VCaP (cell line): ENCODE results near the gene CNNM3.

Source experiments
- H3K27ac ChIP-seq: fragments of 450-650 bp; 2 replicates; pipeline ENCODE4 v1.5.1; 2017
- TF ChIP-seq, protein P1 (sequence below): fragments of 450-650 bp; conservative IDR thresholded peaks from 2 replicates; pipeline ENCODE4 v1.5.1; 2017; ENCODE audit warnings: mild to moderate bottlenecking, moderate library complexity

The CNNM3 gene

DNA sequence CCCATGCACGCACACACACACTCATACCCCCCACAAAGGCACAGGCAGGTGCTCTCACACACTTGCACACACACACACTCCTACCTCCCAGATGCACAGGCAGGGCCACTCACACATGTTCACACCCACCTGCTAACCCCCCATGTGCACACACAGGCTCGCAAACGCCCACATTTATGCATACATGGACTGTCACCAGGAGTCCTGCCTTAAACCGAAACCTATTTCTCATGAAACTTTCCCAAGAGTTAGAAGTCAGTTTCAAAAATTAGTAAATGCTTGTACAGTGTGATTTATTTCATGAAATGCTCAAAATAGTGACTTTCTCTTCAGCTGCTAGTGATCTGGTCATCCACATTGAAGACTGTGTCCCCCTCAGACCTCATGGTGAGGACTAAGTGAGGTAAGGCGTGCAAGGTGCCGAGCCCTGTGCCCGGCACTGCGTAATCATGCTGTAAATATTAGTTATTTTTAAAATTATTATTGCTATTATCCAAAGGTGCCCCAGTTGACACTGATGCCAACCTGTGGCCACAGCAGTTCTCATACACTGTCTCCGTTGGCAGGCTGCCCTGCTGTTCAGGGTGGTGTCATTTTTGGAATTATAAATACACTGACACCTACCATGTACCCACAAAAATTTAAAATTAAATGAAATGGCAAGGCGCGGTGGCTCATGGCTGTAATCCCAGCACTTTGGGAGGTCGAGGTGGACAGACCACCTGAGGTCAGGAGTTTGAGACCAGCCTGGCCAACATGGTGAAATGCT, 43.0 kb upstream of the CNNM3 start:
- peak overlapping the region; percentile 27; the same call in 1 of the 2 replicates for H3K27ac ChIP-seq
- TF ChIP-seq, protein P1, sequence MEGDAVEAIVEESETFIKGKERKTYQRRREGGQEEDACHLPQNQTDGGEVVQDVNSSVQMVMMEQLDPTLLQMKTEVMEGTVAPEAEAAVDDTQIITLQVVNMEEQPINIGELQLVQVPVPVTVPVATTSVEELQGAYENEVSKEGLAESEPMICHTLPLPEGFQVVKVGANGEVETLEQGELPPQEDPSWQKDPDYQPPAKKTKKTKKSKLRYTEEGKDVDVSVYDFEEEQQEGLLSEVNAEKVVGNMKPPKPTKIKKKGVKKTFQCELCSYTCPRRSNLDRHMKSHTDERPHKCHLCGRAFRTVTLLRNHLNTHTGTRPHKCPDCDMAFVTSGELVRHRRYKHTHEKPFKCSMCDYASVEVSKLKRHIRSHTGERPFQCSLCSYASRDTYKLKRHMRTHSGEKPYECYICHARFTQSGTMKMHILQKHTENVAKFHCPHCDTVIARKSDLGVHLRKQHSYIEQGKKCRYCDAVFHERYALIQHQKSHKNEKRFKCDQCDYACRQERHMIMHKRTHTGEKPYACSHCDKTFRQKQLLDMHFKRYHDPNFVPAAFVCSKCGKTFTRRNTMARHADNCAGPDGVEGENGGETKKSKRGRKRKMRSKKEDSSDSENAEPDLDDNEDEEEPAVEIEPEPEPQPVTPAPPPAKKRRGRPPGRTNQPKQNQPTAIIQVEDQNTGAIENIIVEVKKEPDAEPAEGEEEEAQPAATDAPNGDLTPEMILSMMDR = no peak

DNA sequence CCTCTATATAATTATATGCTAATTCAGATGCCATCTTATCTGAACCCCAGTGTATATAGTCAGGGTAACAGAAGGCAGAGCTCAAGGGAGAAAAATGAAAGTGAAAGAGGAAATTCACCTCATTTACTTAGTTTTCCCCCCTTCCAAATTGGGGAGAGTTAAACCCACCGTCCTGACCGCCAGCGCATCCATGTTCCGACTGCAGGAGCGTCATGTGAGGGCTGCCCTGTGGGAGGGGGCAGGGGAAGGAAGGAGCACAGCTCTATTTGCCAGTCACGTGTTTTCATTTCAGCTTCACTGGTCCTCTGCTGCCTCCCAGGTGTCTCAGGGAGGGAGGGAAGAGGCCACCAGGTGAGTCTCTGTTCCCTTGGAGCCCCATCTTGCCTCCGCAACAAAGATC, 42.1 kb upstream of the CNNM3 start:
- peak overlapping the region; percentile 27; the same call in 1 of the 2 replicates for H3K27ac ChIP-seq
- TF ChIP-seq, protein P1 = no peak

DNA sequence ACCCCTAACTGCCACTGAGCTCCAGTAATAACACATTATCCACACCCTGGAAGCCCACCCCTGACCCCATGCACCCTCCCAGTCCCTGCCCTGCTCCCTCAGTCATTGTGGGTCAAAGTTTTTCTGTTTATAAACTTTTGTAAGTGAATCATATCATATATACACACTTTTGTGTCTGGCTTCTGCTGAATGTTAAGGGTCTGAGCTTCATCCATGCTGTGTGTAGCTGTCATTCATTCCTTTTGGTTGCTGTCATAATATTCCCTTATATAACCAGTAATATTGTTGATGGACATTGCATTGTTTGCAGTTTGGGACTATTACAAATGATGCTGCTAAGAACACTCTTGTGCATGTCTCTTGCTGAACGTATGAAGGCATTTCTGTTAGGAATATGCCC, 40.9 kb upstream of the CNNM3 start:
- TF ChIP-seq, protein P1 = no peak

DNA sequence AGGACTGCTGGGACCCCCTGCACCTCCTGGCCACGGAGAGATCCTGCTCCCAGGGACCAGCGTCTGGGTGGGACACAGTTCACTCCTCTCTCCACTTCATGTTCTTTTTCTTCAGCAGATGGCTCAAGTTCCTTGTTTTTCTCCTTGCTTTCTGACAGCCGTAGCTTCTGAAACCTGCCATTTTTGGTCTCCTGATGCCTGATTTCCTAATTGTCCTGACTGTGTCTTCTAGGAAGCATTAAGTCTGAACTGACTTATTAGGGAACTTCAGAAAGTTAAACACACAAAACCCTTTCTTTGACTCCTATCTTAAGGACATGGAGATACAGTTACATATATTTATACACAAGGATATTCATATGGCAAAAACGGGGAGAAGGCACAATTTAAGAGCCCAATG, 32.7 kb upstream of the CNNM3 start:
- no peak overlapping the region for H3K27ac ChIP-seq
- TF ChIP-seq, protein P1 = no peak

More for the DNA sequence above, 40.9 kb upstream of the CNNM3 start:
- no peak overlapping the region for H3K27ac ChIP-seq

DNA sequence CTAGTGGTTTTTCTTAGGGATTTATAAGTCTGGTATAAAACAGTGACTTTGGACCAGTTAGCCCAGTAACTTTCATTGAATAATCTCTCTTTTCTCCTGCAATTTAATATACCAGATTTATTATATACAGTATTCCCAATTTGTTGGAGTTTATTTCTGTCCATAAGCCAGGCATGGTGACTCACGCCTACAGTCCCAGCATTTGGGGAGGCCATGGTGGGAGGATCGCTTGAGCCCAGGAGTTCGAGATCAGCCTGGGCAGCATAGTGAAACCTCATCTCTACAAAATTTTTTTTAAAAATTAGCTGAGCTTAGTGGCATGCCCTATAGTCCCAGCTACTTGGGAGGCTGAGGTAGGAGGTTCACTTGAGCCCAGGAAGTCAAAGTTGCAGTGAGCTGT, 28.7 kb upstream of the CNNM3 start:
- TF ChIP-seq, protein P1 = no peak
- no peak overlapping the region for H3K27ac ChIP-seq

- TF ChIP-seq, protein P1 = no peak
Observed at GRCh38 chr2:96788442-96789244, 27.4 kb upstream of the CNNM3 start.

GRCh38 chr2:96789245-96789617, 26.8 kb upstream of the CNNM3 start:
- TF ChIP-seq, protein P1 = no peak
- no peak overlapping the region for H3K27ac ChIP-seq

More at GRCh38 chr2:96788442-96789244, 27.4 kb upstream of the CNNM3 start:
- H3K27ac ChIP-seq = no peak overlapping the region
